Osteoblast (primary cell): Measurements from ENCODE around the gene CCT5. TPM values are rescaled to one million over a fixed set of nuclear protein-coding genes. Genes with fewer than 3 reads are reported as not detected.
A peak's percentile ranks its signal among the peaks of the same experiment; 100 is the strongest.
"Not testable (repeated sequence)": the region's sequence is repeated elsewhere in the genome, so short reads cannot be mapped to it uniquely, and the experiment has no call there.

Source experiments
- DNase-seq: peaks from one replicate; pipeline ENCODE4 v3.0.0; 2011; ENCODE audit warnings: low spot score, mixed read lengths; ENCODE audit not compliant: insufficient read length; ENCODE audit errors: missing footprints
- H2AFZ ChIP-seq: 2 replicates; pipeline ENCODE4 v1.6.0; 2011; ENCODE audit warnings: mild to moderate bottlenecking, low read length
- H3K27ac ChIP-seq: 2 replicates; pipeline ENCODE4 v1.5.1; 2011; ENCODE audit warnings: mild to moderate bottlenecking, low read depth, low read length, moderate library complexity
- H3K27me3 ChIP-seq: 2 replicates; pipeline ENCODE4 v1.6.0; 2012; ENCODE audit warnings: mild to moderate bottlenecking, control low read depth, inconsistent platforms, low read length, moderate library complexity; ENCODE audit not compliant: insufficient read depth
- H3K36me3 ChIP-seq: 2 replicates; pipeline ENCODE4 v1.5.1; 2011; ENCODE audit warnings: mild to moderate bottlenecking, low read length, control low read depth, moderate library complexity; ENCODE audit not compliant: insufficient read depth
- H3K4me1 ChIP-seq: 2 replicates; pipeline ENCODE4 v1.5.1; 2011; ENCODE audit warnings: mild to moderate bottlenecking, low read length, control low read depth, moderate library complexity; ENCODE audit not compliant: insufficient read depth
- H3K4me2 ChIP-seq: 2 replicates; pipeline ENCODE4 v1.6.0; 2011; ENCODE audit warnings: mild to moderate bottlenecking, low read length; ENCODE audit not compliant: insufficient read depth
- H3K4me3 ChIP-seq: fragments of 200-600 bp; sonication (generic); 3 replicates; pipeline ENCODE4 v1.5.1; 2012; ENCODE audit warnings: mild to moderate bottlenecking, low read length, inconsistent platforms; ENCODE audit not compliant: insufficient read depth
- H3K79me2 ChIP-seq: 2 replicates; pipeline ENCODE4 v1.6.0; 2012; ENCODE audit warnings: mild to moderate bottlenecking, low read length, control low read depth, inconsistent platforms; ENCODE audit not compliant: insufficient read depth
- H3K9me3 ChIP-seq: 2 replicates; pipeline ENCODE4 v1.5.1; 2011; ENCODE audit warnings: low read depth, low read length, control low read depth
- H4K20me1 ChIP-seq: 2 replicates; pipeline ENCODE4 v1.6.0; 2012; ENCODE audit warnings: mild to moderate bottlenecking, low read length, control low read depth; ENCODE audit not compliant: insufficient read depth
- total RNA-seq: library from RNA; depleted of rRNA; stranded (reverse); fragments of >200 nt; gene quantifications from 2 replicates; pipeline ENCODE4 v1.2.3, GENCODE V29; 2012
- TF ChIP-seq, protein P1 (sequence below): IDR thresholded peaks from 2 replicates; pipeline ENCODE4 v1.5.1; 2011; ENCODE audit warnings: mild to moderate bottlenecking, low read depth, low read length, moderate library complexity; ENCODE audit errors: extremely low read depth

Gene CCT5
- total RNA-seq, 1 donor, result 237 TPM

- no peaks in the 10 kb centered on the region for H3K9me3 ChIP-seq
- no peaks in the 10 kb centered on the region for H4K20me1 ChIP-seq
- no peaks in the 10 kb centered on the region for H3K36me3 ChIP-seq
- H3K4me1 ChIP-seq, result no peaks in the 10 kb centered on the region
- no peak overlapping the region for H3K4me3 ChIP-seq
- TF ChIP-seq, protein P1, sequence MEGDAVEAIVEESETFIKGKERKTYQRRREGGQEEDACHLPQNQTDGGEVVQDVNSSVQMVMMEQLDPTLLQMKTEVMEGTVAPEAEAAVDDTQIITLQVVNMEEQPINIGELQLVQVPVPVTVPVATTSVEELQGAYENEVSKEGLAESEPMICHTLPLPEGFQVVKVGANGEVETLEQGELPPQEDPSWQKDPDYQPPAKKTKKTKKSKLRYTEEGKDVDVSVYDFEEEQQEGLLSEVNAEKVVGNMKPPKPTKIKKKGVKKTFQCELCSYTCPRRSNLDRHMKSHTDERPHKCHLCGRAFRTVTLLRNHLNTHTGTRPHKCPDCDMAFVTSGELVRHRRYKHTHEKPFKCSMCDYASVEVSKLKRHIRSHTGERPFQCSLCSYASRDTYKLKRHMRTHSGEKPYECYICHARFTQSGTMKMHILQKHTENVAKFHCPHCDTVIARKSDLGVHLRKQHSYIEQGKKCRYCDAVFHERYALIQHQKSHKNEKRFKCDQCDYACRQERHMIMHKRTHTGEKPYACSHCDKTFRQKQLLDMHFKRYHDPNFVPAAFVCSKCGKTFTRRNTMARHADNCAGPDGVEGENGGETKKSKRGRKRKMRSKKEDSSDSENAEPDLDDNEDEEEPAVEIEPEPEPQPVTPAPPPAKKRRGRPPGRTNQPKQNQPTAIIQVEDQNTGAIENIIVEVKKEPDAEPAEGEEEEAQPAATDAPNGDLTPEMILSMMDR, result no peak
- no peak for DNase-seq
- H2AFZ ChIP-seq, result no peak overlapping the region
- no peak overlapping the region for H3K4me2 ChIP-seq
- no peaks in the 10 kb centered on the region for H3K79me2 ChIP-seq
- no peaks in the 10 kb centered on the region for H3K27me3 ChIP-seq
- H3K27ac ChIP-seq, result no peak overlapping the region
Measured at GRCh38 chr5:10278658-10279279, 28.7 kb downstream of the CCT5 start.

DNA sequence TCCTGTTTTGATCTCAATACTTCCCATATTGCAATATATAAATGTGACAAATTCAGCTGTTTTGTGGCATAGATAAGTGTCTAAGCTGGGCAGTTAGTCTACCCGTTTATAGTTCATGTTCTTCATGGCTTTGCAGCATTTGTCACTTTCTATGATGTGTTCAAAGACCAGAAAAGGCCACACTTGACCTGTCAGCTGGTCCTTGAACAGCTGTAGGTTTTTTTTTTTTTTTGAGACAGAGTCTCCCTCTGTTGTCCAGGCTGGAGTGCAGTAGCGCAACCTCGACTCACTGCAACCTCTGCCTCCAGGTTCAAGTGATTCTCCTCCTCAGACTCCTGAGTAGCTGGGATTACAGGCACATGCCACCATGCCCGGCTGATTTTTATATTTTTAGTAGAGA is 29.2 kb downstream of the CCT5 start:
- Histone ChIP-seq H3K79me2 (no peaks in the 10 kb centered on the region), H3K4me1 (no peaks in the 10 kb centered on the region), H2AFZ (no peak overlapping the region), H4K20me1 (no peaks in the 10 kb centered on the region), H3K27ac (no peak overlapping the region), H3K9me3 (no peaks in the 10 kb centered on the region), H3K4me2 (no peak overlapping the region), H3K27me3 (no peaks in the 10 kb centered on the region), H3K4me3 (no peak overlapping the region), H3K36me3 (no peaks in the 10 kb centered on the region)
- TF ChIP-seq, protein P1, result no peak
- no peak for DNase-seq

DNA sequence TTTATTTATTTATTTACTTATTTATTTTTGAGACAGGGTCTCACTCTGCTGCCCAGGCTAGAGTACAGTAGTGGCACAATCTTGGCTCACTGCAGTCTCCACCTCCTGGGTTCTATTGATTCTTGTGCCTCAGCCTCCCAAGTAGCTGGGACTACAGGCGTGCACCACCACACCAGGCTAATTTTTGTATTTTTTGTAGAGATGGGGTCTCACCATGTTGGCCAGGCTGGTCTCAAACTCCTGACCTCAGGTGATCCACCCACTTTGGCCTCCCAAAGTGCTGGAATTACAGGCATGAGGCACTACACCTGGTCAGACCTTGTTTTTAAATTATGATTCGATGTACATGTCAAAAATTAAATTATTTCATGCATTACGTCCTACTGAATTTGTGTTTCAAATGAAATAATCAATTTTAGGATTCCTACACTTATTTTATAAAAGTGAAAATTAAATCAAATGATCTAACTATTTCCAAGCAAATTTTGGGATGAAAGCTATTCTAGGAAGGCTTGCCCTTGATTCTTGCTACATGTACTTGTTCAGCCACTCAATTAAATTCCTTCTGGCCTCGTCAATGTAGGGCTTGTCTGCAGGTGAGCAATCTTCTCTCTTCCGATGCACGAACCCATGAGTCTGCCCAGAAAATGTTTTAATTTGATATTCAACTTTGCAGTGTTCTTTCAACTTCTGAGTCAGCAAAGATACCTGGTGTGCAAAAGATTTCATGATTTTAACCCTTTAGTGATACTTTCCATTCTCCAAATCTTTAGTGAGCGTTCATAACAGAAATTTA is 30.0 kb downstream of the CCT5 start:
- no peaks in the 10 kb centered on the region for H3K9me3 ChIP-seq
- DNase-seq, result no peak
- H3K4me1 ChIP-seq, result no peaks in the 10 kb centered on the region
- no peaks in the 10 kb centered on the region for H3K36me3 ChIP-seq
- H4K20me1 ChIP-seq, result no peaks in the 10 kb centered on the region
- H3K27ac ChIP-seq, result no peak overlapping the region
- H3K4me2 ChIP-seq, result no peak overlapping the region
- no peaks in the 10 kb centered on the region for H3K27me3 ChIP-seq
- TF ChIP-seq, protein P1, result no peak
- H3K4me3 ChIP-seq, result no peak overlapping the region
- no peaks in the 10 kb centered on the region for H3K79me2 ChIP-seq
- H2AFZ ChIP-seq, result no peak overlapping the region

- H3K27me3 ChIP-seq, result no peaks in the 10 kb centered on the region
- no peaks in the 10 kb centered on the region for H3K4me1 ChIP-seq
- H3K36me3 ChIP-seq, result peaks cover 11% of the 10 kb centered on the region
- TF ChIP-seq, protein P1, result peak; percentile 94
- H3K79me2 ChIP-seq, result no peaks in the 10 kb centered on the region
- no peak overlapping the region for H3K27ac ChIP-seq
- peak; percentile 96 for DNase-seq
- H3K4me3 ChIP-seq, result no peak overlapping the region
- no peaks in the 10 kb centered on the region for H4K20me1 ChIP-seq
- H2AFZ ChIP-seq, result peak overlapping the region; percentile 71
- H3K9me3 ChIP-seq, result no peaks in the 10 kb centered on the region
- no peak overlapping the region for H3K4me2 ChIP-seq
Measured at GRCh38 chr5:10283927-10284635, 34.0 kb downstream of the CCT5 start.

GRCh38 chr5:10285362-10285761 is 35.3 kb downstream of the CCT5 start:
- H3K27me3 ChIP-seq, DNase-seq, H3K9me3 ChIP-seq, H3K79me2 ChIP-seq, H2AFZ ChIP-seq, H3K4me3 ChIP-seq, H4K20me1 ChIP-seq, H3K4me2 ChIP-seq, H3K4me1 ChIP-seq, H3K27ac ChIP-seq: not testable (repeated sequence)
- peaks cover 11% of the 10 kb centered on the region for H3K36me3 ChIP-seq
